Smooth muscle cell (in vitro differentiated cells): ENCODE results near the gene TM9SF3. TPM values are rescaled to one million over a fixed set of nuclear protein-coding genes. Genes with fewer than 3 reads are reported as not detected.

Source experiments
- DNase-seq: peaks from one replicate; lab custom pipeline; 2025; ENCODE audit not compliant: unreplicated experiment; lab: John Stamatoyannopoulos, UW
- H2AFZ ChIP-seq: fragments of 200-600 bp; sonication (generic); 2 replicates; pipeline ENCODE4 v1.6.0; 2016; ENCODE audit warnings: antibody characterized with exemption, low read depth, mild to moderate bottlenecking
- H3F3A ChIP-seq: fragments of 200-600 bp; sonication (generic); 2 replicates; pipeline ENCODE4 v1.6.0; 2017; ENCODE audit warnings: antibody characterized with exemption, low read depth
- H3K27ac ChIP-seq: fragments of 200-600 bp; sonication (generic); 2 replicates; pipeline ENCODE4 v1.5.1; 2016; ENCODE audit warnings: low read depth, mild to moderate bottlenecking
- H3K27me3 ChIP-seq: fragments of 200-600 bp; sonication (generic); 2 replicates; pipeline ENCODE4 v1.6.1; 2016; ENCODE audit warnings: low read depth, mild to moderate bottlenecking
- H3K36me3 ChIP-seq: fragments of 200-600 bp; sonication (generic); 2 replicates; pipeline ENCODE4 v1.5.1; 2016; ENCODE audit warnings: low read depth
- H3K4me1 ChIP-seq: fragments of 200-600 bp; sonication (generic); 2 replicates; pipeline ENCODE4 v1.5.1; 2016; ENCODE audit warnings: low read depth
- H3K4me2 ChIP-seq: fragments of 200-600 bp; sonication (generic); 2 replicates; pipeline ENCODE4 v1.6.0; 2016; ENCODE audit warnings: mild to moderate bottlenecking
- H3K4me3 ChIP-seq: fragments of 200-600 bp; sonication (generic); 2 replicates; pipeline ENCODE4 v1.5.1; 2016; ENCODE audit warnings: mild to moderate bottlenecking
- H3K79me2 ChIP-seq: fragments of 200-600 bp; sonication (generic); 2 replicates; pipeline ENCODE4 v1.6.0; 2016; ENCODE audit warnings: low read depth, mild to moderate bottlenecking
- H3K9ac ChIP-seq: fragments of 200-600 bp; sonication (generic); 2 replicates; pipeline ENCODE4 v1.6.0; 2016; ENCODE audit warnings: low read depth
- H3K9me3 ChIP-seq: fragments of 200-600 bp; sonication (generic); replicated peaks from 2 replicates; pipeline ENCODE4 v1.5.1; 2016; ENCODE audit warnings: low read depth
- H4K20me1 ChIP-seq: fragments of 200-600 bp; sonication (generic); 2 replicates; pipeline ENCODE4 v1.6.0; 2016; ENCODE audit warnings: low read depth
- WGBS: methylation state at CpG from one replicate; pipeline ENCODE4 v1.1.7; 2016; ENCODE audit warnings: low lambda C conversion rate; 5-methylcytosine and 5-hydroxymethylcytosine counted together
- polyA plus RNA-seq: library from polyadenylated mRNA; unstranded; fragments of >200 nt; fragmentation: Nextera tagmentation; extraction: Ambion mirVana; gene quantifications from 2 replicates; pipeline ENCODE4 v1.2.1, GENCODE V29; 2016
- total RNA-seq: library from RNA; depleted of rRNA; stranded (reverse); fragments of >200 nt; gene quantifications from 2 replicates; pipeline ENCODE4 v1.2.3, GENCODE V29; 2014
- TF ChIP-seq, protein P1 (sequence below): fragments of 200-600 bp; sonication (generic); IDR thresholded peaks from 2 replicates; pipeline ENCODE4 v1.5.1; 2017; ENCODE audit warnings: borderline replicate concordance, mild to moderate bottlenecking, antibody characterized with exemption; ENCODE audit not compliant: insufficient read depth, poor library complexity, severe bottlenecking

The TM9SF3 gene
- total and polyA plus RNA-seq, 2 experiments from 2014 or later: 126 to 138 TPM

DNA sequence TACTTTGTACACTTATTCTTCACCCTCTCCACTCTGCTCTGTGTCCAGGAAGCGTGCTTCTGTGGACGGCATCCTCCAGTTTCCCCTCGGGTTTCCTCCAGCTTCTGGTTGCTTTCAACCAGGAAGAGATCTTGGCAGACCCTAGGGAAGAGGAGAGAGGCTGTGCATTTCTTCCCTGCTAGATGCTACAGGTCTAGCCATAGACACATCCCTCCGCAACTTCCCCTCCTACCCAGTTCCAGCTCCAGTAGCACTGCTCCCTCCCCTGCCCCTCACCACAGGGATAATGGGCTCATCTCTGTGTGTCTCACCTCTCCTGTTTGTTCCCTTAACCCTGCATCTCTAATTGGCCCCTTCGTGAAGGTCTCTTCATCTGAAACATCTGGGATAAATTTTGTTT lies 89.4 kb downstream of the TM9SF3 start:
- no peaks in the 10 kb centered on the region for H3K79me2 ChIP-seq
- H4K20me1 ChIP-seq: no peaks in the 10 kb centered on the region
- no peaks in the 10 kb centered on the region for H3K36me3 ChIP-seq
- H3K9me3 ChIP-seq: no peaks in the 10 kb centered on the region
- no peak overlapping the region for H2AFZ ChIP-seq
- no peak overlapping the region for H3K9ac ChIP-seq
- H3F3A ChIP-seq: no peaks in the 10 kb centered on the region
- no peak overlapping the region for H3K27ac ChIP-seq
- no peak for DNase-seq
- TF ChIP-seq, protein P1, sequence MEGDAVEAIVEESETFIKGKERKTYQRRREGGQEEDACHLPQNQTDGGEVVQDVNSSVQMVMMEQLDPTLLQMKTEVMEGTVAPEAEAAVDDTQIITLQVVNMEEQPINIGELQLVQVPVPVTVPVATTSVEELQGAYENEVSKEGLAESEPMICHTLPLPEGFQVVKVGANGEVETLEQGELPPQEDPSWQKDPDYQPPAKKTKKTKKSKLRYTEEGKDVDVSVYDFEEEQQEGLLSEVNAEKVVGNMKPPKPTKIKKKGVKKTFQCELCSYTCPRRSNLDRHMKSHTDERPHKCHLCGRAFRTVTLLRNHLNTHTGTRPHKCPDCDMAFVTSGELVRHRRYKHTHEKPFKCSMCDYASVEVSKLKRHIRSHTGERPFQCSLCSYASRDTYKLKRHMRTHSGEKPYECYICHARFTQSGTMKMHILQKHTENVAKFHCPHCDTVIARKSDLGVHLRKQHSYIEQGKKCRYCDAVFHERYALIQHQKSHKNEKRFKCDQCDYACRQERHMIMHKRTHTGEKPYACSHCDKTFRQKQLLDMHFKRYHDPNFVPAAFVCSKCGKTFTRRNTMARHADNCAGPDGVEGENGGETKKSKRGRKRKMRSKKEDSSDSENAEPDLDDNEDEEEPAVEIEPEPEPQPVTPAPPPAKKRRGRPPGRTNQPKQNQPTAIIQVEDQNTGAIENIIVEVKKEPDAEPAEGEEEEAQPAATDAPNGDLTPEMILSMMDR: no peak
- no peak overlapping the region for H3K4me3 ChIP-seq
- H3K4me1 ChIP-seq: no peaks in the 10 kb centered on the region
- H3K4me2 ChIP-seq: no peak overlapping the region
- WGBS: 79% methylated on average over 5 of the region's 5 CpGs
- H3K27me3 ChIP-seq: no peaks in the 10 kb centered on the region

DNA sequence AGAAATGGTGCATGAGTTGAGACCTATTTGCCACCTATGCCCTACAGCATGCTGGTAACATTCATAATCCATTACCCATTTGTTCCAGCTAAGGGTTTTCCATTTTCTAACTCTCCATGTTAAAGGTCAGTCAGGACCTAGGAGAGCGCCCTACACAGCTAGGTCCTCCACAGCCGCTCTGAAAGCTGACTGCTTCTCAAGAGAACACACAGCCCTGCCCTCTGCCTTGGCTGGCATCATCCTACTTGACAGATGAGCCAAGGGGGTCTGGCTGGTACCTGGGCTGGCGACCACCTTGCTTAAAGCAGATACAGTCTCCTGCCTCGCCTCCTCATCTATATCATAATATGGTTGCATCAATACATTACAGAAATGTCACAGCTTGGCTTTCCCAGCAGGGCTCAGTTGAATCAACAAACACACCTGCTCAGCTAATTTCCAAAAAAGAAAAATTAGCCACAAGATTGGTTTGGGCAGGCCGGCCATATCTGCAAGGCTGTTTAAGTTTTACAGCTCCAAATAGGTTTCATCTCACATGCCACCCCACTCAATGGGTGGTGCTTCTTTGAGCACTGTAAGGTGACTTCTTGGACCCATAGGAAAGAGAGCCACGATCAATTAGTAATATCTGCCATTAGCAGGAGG lies 90.4 kb downstream of the TM9SF3 start:
- TF ChIP-seq, protein P1: no peak
- DNase-seq: no peak
- no peak overlapping the region for H3K27ac ChIP-seq
- no peak overlapping the region for H3K9ac ChIP-seq
- H3F3A ChIP-seq: no peaks in the 10 kb centered on the region
- 69% methylated on average over 6 of the region's 6 CpGs for WGBS
- H3K4me3 ChIP-seq: no peak overlapping the region
- H3K36me3 ChIP-seq: no peaks in the 10 kb centered on the region
- no peaks in the 10 kb centered on the region for H3K79me2 ChIP-seq
- H4K20me1 ChIP-seq: no peaks in the 10 kb centered on the region
- H2AFZ ChIP-seq: no peak overlapping the region
- no peaks in the 10 kb centered on the region for H3K9me3 ChIP-seq
- H3K4me2 ChIP-seq: no peak overlapping the region
- no peaks in the 10 kb centered on the region for H3K4me1 ChIP-seq
- H3K27me3 ChIP-seq: no peaks in the 10 kb centered on the region

DNA sequence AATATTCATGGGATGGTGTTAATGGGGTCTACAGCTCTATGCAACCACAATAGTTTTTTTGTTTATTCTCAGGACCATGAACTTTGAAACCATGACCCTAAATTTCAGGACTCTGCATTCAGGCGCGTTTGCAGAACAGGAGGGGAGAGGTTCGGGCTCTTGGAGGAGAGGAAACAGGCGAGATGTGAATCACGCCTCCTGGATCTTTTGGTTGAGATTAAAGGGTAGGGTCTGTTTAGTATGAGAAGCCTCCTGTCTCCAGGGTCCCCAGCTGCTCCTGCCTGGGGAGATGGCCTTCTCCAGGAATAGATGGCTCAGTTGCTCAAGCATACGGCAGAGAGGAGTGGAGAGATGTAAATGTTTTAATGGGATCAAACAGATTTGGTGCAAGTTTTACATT lies 91.3 kb downstream of the TM9SF3 start:
- TF ChIP-seq, protein P1: no peak
- Histone ChIP-seq H3K9me3 (no peaks in the 10 kb centered on the region), H3K9ac (no peak overlapping the region), H3K36me3 (no peaks in the 10 kb centered on the region), H3K27ac (no peak overlapping the region), H3K27me3 (no peaks in the 10 kb centered on the region), H3F3A (no peaks in the 10 kb centered on the region), H3K4me3 (no peak overlapping the region), H3K4me2 (no peak overlapping the region), H3K4me1 (no peaks in the 10 kb centered on the region), H2AFZ (no peak overlapping the region), H4K20me1 (no peaks in the 10 kb centered on the region), H3K79me2 (no peaks in the 10 kb centered on the region)
- DNase-seq: no peak
- 92% methylated on average over 6 of the region's 6 CpGs for WGBS

DNA sequence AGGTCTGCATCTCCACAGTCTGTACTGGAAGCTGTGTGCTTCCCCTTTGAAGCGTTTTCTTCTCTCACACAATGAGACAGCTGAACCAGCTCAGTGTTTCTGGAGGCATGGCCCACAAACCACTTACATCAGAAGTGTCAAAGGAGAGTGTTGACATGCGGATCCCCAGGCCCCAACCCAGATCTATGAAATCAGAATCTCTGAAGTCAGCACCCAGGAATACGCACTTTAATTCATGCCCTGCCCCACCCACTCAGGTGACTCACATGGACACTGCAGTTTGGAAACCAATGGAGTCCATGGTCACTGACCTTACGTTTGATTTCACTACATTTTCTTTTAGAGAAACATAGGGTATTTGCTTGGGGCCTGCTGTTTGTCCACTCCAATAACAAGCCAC lies 92.1 kb downstream of the TM9SF3 start:
- Histone ChIP-seq H3K79me2 (no peaks in the 10 kb centered on the region), H3K9me3 (no peaks in the 10 kb centered on the region), H3K4me2 (no peak overlapping the region), H3K27me3 (no peaks in the 10 kb centered on the region), H3K36me3 (no peaks in the 10 kb centered on the region), H3K4me1 (no peaks in the 10 kb centered on the region), H3K9ac (no peak overlapping the region), H3F3A (no peaks in the 10 kb centered on the region), H4K20me1 (no peaks in the 10 kb centered on the region), H3K27ac (no peak overlapping the region), H3K4me3 (no peak overlapping the region), H2AFZ (no peak overlapping the region)
- no peak for DNase-seq
- 88% methylated on average over 4 of the region's 4 CpGs for WGBS
- TF ChIP-seq, protein P1: no peak
